Measurements from ENCODE around the gene SLC66A2.

- TF ChIP-seq, protein P1, sequence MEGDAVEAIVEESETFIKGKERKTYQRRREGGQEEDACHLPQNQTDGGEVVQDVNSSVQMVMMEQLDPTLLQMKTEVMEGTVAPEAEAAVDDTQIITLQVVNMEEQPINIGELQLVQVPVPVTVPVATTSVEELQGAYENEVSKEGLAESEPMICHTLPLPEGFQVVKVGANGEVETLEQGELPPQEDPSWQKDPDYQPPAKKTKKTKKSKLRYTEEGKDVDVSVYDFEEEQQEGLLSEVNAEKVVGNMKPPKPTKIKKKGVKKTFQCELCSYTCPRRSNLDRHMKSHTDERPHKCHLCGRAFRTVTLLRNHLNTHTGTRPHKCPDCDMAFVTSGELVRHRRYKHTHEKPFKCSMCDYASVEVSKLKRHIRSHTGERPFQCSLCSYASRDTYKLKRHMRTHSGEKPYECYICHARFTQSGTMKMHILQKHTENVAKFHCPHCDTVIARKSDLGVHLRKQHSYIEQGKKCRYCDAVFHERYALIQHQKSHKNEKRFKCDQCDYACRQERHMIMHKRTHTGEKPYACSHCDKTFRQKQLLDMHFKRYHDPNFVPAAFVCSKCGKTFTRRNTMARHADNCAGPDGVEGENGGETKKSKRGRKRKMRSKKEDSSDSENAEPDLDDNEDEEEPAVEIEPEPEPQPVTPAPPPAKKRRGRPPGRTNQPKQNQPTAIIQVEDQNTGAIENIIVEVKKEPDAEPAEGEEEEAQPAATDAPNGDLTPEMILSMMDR (IDR thresholded peaks at IDR 0.05): no peak
- no peak for TF ChIP-seq POLR2A (IDR thresholded peaks at IDR 0.05)
Measured at GRCh38 chr18:79917169-79917852, 34.1 kb downstream of the SLC66A2 start.
